CD4-positive, alpha-beta T cell treated with Interleukin-4 for 1 hour (primary cell): ENCODE measurements around the gene WEE1.
"Not testable (repeated sequence)": the region's sequence is repeated elsewhere in the genome, so short reads cannot be mapped to it uniquely, and the experiment has no call there.

Source experiments
- DNase-seq, 2 donors: peaks; one replicate each; pipeline ENCODE4 v3.0.0-alpha.2; 2020 to 2022

WEE1 gene

GRCh38 chr11:9573052-9573774 is at the start of gene WEE1:
WEE1 (plus strand) TSS chr11:9573670; CDS start chr11:9573934, 264 bp downstream.
- peak; percentile 97 for DNase-seq

GRCh38 chr11:9524001-9524400 is 49.5 kb upstream of the WEE1 start:
- DNase-seq: no peak

GRCh38 chr11:9525116-9525515 is 48.4 kb upstream of the WEE1 start:
- no peak for DNase-seq

- DNase-seq: no peak
Measured at GRCh38 chr11:9527481-9528135, 45.9 kb upstream of the WEE1 start.

- no peak for DNase-seq
Measured at GRCh38 chr11:9528136-9528501, 45.4 kb upstream of the WEE1 start.

- no peak for DNase-seq
Measured at GRCh38 chr11:9528573-9529333, 44.7 kb upstream of the WEE1 start.

- DNase-seq: no peak
Measured at GRCh38 chr11:9529334-9529650, 44.2 kb upstream of the WEE1 start.

- no peak for DNase-seq
Measured at GRCh38 chr11:9530020-9530621, 43.3 kb upstream of the WEE1 start.

- no peak for DNase-seq
Measured at GRCh38 chr11:9530901-9531625, 42.4 kb upstream of the WEE1 start.

GRCh38 chr11:9533058-9533457 is 40.4 kb upstream of the WEE1 start:
- DNase-seq: no peak

GRCh38 chr11:9533736-9534473 is 39.6 kb upstream of the WEE1 start:
- DNase-seq: no peak

- DNase-seq: peak; percentile 74
Measured at GRCh38 chr11:9535189-9535781, 38.2 kb upstream of the WEE1 start.

- no peak for DNase-seq
Measured at GRCh38 chr11:9538548-9538947, 34.9 kb upstream of the WEE1 start.

GRCh38 chr11:9549216-9549615 is 24.3 kb upstream of the WEE1 start:
- DNase-seq: not testable (repeated sequence)

GRCh38 chr11:9550191-9550628 is 23.3 kb upstream of the WEE1 start:
- no peak for DNase-seq

GRCh38 chr11:9561279-9561982 is 12.0 kb upstream of the WEE1 start:
- no peak for DNase-seq

- no peak for DNase-seq
Measured at GRCh38 chr11:9562716-9563115, 10.8 kb upstream of the WEE1 start.

- DNase-seq: no peak
Measured at GRCh38 chr11:9563196-9563730, 10.2 kb upstream of the WEE1 start.

GRCh38 chr11:9565822-9566560 is 7.5 kb upstream of the WEE1 start:
- peak; percentile 46 to 61 for DNase-seq

- DNase-seq: no peak
Measured at GRCh38 chr11:9566561-9567063, 6.9 kb upstream of the WEE1 start.
